Loucy (cell line): ENCODE data around the gene DTNBP1.

Experiments used
- H2AFZ ChIP-seq: fragments of 200-600 bp; sonication (generic); 2 replicates; pipeline ENCODE4 v1.6.0; 2016; ENCODE audit warnings: antibody characterized with exemption, mild to moderate bottlenecking, low read length, moderate library complexity
- H3F3A ChIP-seq: fragments of 200-600 bp; 2 replicates; pipeline ENCODE4 v1.6.0; 2016; ENCODE audit warnings: antibody characterized with exemption, low read depth, mild to moderate bottlenecking
- H3K27me3 ChIP-seq: fragments of 200-600 bp; sonication (generic); 2 replicates; pipeline ENCODE4 v1.6.1; 2014; ENCODE audit warnings: low read length, mild to moderate bottlenecking; ENCODE audit not compliant: insufficient read depth, poor library complexity, severe bottlenecking
- H3K36me3 ChIP-seq: fragments of 200-600 bp; sonication (generic); 2 replicates; pipeline ENCODE4 v1.6.1; 2016; ENCODE audit warnings: low read length; ENCODE audit not compliant: insufficient read depth
- H3K4me1 ChIP-seq: fragments of 200-600 bp; sonication (generic); 2 replicates; pipeline ENCODE4 v1.5.1; 2014; ENCODE audit warnings: low read length, mild to moderate bottlenecking; ENCODE audit not compliant: insufficient read depth, poor library complexity, severe bottlenecking
- H3K4me2 ChIP-seq: fragments of 200-600 bp; sonication (generic); 2 replicates; pipeline ENCODE4 v1.6.0; 2014; ENCODE audit warnings: antibody characterized with exemption, low read length, low read depth, mild to moderate bottlenecking; ENCODE audit not compliant: poor library complexity, severe bottlenecking
- H3K4me3 ChIP-seq: fragments of 200-600 bp; sonication (generic); 2 replicates; pipeline ENCODE4 v1.5.1; 2014; ENCODE audit warnings: low read length, mild to moderate bottlenecking, mixed read lengths; ENCODE audit not compliant: poor library complexity, severe bottlenecking
- H3K79me2 ChIP-seq: fragments of 200-600 bp; sonication (generic); 2 replicates; pipeline ENCODE4 v1.6.1; 2014; ENCODE audit warnings: low read length; ENCODE audit not compliant: insufficient read depth
- H3K9ac ChIP-seq: fragments of 200-600 bp; sonication (generic); 2 replicates; pipeline ENCODE4 v1.6.0; 2014; ENCODE audit warnings: mild to moderate bottlenecking, low read depth, low read length, moderate library complexity; ENCODE audit not compliant: poor library complexity, severe bottlenecking
- H3K9me2 ChIP-seq: fragments of 200-600 bp; sonication (generic); replicated peaks from 2 replicates; pipeline ENCODE4 v1.6.1; 2016; ENCODE audit warnings: low read depth, low read length, mixed read lengths
- H3K9me3 ChIP-seq: fragments of 200-600 bp; sonication (generic); 2 replicates; pipeline ENCODE4 v1.6.1; 2014; ENCODE audit warnings: mild to moderate bottlenecking, antibody characterized with exemption, low read length, low read depth; ENCODE audit not compliant: insufficient read depth
- H4K20me1 ChIP-seq: fragments of 200-600 bp; sonication (generic); 2 replicates; pipeline ENCODE4 v1.6.0; 2014; ENCODE audit warnings: antibody characterized with exemption, low read length, mild to moderate bottlenecking; ENCODE audit not compliant: insufficient read depth, poor library complexity, severe bottlenecking
- CTCF ChIP-seq: fragments of 200-600 bp; sonication (generic); conservative IDR thresholded peaks from 2 replicates; pipeline ENCODE4 v1.5.1; 2014; ENCODE audit warnings: mild to moderate bottlenecking, antibody characterized with exemption, low read length
- EZH2phosphoT487 ChIP-seq: fragments of 200-600 bp; IDR thresholded peaks from 2 replicates; pipeline ENCODE4 v1.6.1; 2018; ENCODE audit warnings: antibody characterized with exemption, mild to moderate bottlenecking, moderate library complexity, borderline replicate concordance

The DTNBP1 gene

DNA sequence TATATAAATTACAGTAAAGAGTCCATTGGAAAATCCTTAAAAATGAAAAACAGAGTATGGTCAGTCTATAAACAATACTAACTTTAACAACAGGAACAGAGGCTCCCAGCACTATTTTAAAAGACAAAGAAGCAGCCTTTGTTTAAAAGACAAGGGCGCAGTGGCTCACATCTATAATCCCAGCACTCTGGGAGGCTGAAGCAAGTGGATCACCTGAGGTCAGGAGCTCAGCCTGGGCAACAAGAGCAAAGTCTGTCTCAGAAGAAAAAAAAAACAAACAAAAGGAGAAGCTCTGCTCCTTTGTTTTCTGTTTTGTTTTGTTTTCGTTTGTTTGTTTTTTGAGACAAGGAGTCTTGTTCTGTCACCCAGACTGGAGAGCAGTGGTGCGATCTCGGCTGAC is 89.4 kb downstream of the DTNBP1 start:
- Histone ChIP-seq H3K79me2 (peaks cover 16% of the 10 kb centered on the region), H3K4me1 (peaks cover 8% of the 10 kb centered on the region), H3K9ac (no peak overlapping the region), H2AFZ (no peak overlapping the region), H3K9me2 (no peaks in the 10 kb centered on the region), H3K36me3 (no peaks in the 10 kb centered on the region), H3K27me3 (no peaks in the 10 kb centered on the region), H3K4me2 (no peak overlapping the region), H3K9me3 (no peaks in the 10 kb centered on the region), H3F3A (no peaks in the 10 kb centered on the region), H4K20me1 (no peaks in the 10 kb centered on the region), H3K4me3 (no peak overlapping the region)
- no peak for TF ChIP-seq CTCF
- no peak for TF ChIP-seq EZH2phosphoT487

GRCh38 chr6:15572296-15573016 is 90.4 kb downstream of the DTNBP1 start:
- no peak overlapping the region for H2AFZ ChIP-seq
- H3K9ac ChIP-seq: no peak overlapping the region
- H4K20me1 ChIP-seq: no peaks in the 10 kb centered on the region
- no peaks in the 10 kb centered on the region for H3F3A ChIP-seq
- peaks cover 8% of the 10 kb centered on the region for H3K4me1 ChIP-seq
- H3K79me2 ChIP-seq: peaks cover 16% of the 10 kb centered on the region
- no peaks in the 10 kb centered on the region for H3K9me3 ChIP-seq
- no peaks in the 10 kb centered on the region for H3K36me3 ChIP-seq
- H3K9me2 ChIP-seq: no peaks in the 10 kb centered on the region
- no peak for TF ChIP-seq EZH2phosphoT487
- no peak for TF ChIP-seq CTCF
- H3K27me3 ChIP-seq: no peaks in the 10 kb centered on the region
- no peak overlapping the region for H3K4me3 ChIP-seq
- H3K4me2 ChIP-seq: no peak overlapping the region

- H3K4me2 ChIP-seq: no peak overlapping the region
Observed at GRCh38 chr6:15570171-15570570, 92.7 kb downstream of the DTNBP1 start.

More at GRCh38 chr6:15570171-15570570, 92.7 kb downstream of the DTNBP1 start:
- H3K27me3 ChIP-seq: no peaks in the 10 kb centered on the region
- no peak overlapping the region for H3K4me3 ChIP-seq
- H3F3A ChIP-seq: no peaks in the 10 kb centered on the region
- no peaks in the 10 kb centered on the region for H3K9me2 ChIP-seq
- no peak for TF ChIP-seq EZH2phosphoT487
- TF ChIP-seq CTCF: no peak
- H3K79me2 ChIP-seq: peaks cover 21% of the 10 kb centered on the region
- no peaks in the 10 kb centered on the region for H3K36me3 ChIP-seq
- no peak overlapping the region for H3K9ac ChIP-seq
- H3K4me1 ChIP-seq: peaks cover under 1% of the 10 kb centered on the region
- H4K20me1 ChIP-seq: no peaks in the 10 kb centered on the region
- H3K9me3 ChIP-seq: no peaks in the 10 kb centered on the region
- no peak overlapping the region for H2AFZ ChIP-seq
